ENCODE results near the gene NKD1.

Gene NKD1

GRCh38 chr16:50636753-50637374, 88.7 kb downstream of the NKD1 start:
- TF ChIP-seq ZNF274 (IDR thresholded peaks at IDR 0.05; ENCODE audit: low read depth, low read length): no peak
- no peak overlapping the region for H3K4me3 ChIP-seq (ENCODE audit: low read length)

- no peak for TF ChIP-seq ZNF274 (IDR thresholded peaks at IDR 0.05; ENCODE audit: low read depth, low read length)
- H3K4me3 ChIP-seq (ENCODE audit: low read length): no peak overlapping the region
Observed at GRCh38 chr16:50637716-50638602, 89.8 kb downstream of the NKD1 start.

DNA sequence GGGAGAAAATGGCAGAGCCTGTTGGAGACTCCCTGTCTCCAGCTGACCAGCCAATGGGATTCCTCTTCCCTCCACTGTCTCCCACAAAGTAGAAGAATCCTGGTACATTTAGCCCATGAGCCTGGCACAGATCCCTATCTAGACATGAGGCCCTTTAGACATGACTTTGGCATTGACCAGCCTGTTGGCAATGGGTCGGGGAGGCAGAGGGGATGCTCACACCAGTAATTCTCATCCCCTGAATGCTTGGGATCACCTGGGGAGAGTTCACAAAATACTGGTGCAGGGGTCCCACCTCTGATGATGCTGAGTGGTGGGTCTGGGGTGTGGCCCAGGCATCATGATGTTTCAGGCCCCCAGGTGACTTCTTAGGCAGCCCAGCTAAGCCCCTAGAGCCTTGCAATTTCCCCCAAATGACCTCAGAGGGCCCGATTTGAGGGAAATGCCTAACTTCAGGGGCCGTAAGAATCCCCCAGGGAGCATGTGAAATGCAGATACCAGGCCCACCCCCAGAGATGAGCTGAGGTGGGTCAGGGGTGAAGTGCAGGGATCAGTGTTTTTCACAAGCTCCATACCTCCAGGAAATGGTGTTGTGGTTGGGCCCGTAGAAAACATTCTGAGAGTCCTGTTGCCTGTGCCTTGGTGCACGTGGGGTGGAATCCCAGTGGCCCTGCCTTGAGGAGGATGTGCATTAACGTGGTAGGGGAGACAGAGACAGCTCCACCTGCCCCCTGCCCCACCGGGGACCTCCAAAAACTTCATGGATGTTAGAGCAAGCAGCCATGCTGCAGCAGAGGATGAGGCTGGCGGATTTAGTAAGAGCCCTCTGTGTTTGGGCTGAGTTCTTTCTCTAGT, 90.8 kb downstream of the NKD1 start:
- no peak overlapping the region for H3K4me3 ChIP-seq (ENCODE audit: low read length)
- no peak for TF ChIP-seq ZNF274 (IDR thresholded peaks at IDR 0.05; ENCODE audit: low read depth, low read length)

DNA sequence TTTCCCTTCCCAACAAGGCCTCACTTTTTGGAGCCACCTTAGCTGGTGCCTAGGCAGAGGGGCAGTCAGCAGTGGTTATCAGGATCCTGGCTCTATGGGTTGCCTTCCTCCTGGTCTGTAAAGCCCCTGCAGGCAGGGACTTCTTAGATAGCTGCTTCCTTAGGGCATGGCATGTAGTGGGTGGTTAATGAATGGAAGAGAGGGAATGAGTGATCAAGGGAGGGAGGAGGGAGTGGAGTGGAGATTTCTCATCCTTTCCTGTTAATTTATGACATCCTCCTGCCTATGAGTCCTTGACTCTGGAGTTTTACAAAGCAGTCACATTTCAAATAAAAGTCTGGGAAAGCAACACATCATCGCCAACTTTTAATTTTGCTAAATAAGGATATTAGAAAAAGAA, 92.2 kb downstream of the NKD1 start:
- no peak for TF ChIP-seq ZNF274 (IDR thresholded peaks at IDR 0.05; ENCODE audit: low read depth, low read length)

GRCh38 chr16:50640919-50641817, 93.0 kb downstream of the NKD1 start:
- TF ChIP-seq ZNF274 (IDR thresholded peaks at IDR 0.05; ENCODE audit: low read depth, low read length): no peak
- H3K4me3 ChIP-seq (ENCODE audit: low read length): no peak overlapping the region

More for the DNA sequence above, 92.2 kb downstream of the NKD1 start:
- no peak overlapping the region for H3K4me3 ChIP-seq (ENCODE audit: low read length)

DNA sequence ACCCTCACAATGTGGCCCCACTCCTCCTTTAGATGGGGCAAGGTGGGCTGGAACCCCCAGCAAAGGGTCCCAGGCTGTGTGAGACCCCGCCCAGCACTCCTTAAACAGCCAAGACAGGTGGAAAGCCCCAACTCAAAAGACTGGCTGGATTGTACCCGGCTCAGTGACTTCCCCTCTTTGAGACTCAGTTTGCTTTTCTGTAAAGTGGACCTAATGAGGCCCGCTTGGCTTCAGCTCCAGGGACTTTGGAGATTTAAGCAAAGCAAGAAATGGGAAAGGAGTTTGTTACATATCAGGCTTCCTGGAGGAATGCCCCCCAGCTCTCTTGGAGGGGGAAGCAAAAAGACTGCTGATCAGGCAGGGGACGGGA, 93.6 kb downstream of the NKD1 start:
- H3K4me3 ChIP-seq (ENCODE audit: low read length): no peak overlapping the region
- TF ChIP-seq ZNF274 (IDR thresholded peaks at IDR 0.05; ENCODE audit: low read depth, low read length): no peak

DNA sequence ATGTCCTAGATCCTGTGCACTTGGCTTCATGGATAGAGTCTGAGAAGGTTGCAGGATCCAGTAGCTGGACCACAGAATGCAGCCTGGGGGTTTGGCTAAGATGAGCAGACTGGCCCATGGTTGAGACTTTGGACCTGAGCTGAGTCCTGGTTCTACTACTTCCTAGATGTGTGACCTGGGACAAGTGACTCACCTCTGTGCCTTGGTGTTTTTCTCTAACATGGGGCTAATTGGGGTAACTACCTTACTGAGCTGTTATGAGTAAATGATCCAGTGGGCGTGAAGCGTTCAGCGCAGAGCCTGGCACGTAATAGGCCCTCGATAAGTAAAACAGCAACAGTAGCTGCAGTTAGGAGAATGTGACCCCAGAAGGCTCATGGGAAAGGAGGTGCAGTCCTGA, 94.2 kb downstream of the NKD1 start:
- no peak overlapping the region for H3K4me3 ChIP-seq (ENCODE audit: low read length)
- TF ChIP-seq ZNF274 (IDR thresholded peaks at IDR 0.05; ENCODE audit: low read depth, low read length): no peak

- no peak for TF ChIP-seq ZNF274 (IDR thresholded peaks at IDR 0.05; ENCODE audit: low read depth, low read length)
- no peak overlapping the region for H3K4me3 ChIP-seq (ENCODE audit: low read length)
Observed at GRCh38 chr16:50643192-50643591, 95.0 kb downstream of the NKD1 start.

DNA sequence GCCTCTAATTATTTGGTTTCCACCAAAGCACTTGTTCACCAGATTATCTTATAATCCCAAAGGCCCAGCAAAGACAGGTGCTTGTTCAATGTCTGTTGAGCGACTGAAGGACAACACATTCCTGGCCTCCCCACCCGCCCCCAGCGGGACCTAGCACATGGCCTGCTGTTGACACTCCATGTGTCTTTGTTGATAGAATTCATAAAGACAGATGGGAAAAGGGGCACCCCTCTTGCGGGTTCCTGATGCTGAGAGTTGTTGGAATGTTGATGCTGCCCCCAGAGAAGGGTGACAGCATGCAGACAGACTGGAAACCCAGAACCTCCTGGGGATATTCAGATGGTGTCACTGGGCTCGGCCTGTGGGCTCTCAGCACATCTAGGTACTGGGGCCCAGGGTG, 96.0 kb downstream of the NKD1 start:
- no peak for TF ChIP-seq ZNF274 (IDR thresholded peaks at IDR 0.05; ENCODE audit: low read depth, low read length)
- H3K4me3 ChIP-seq (ENCODE audit: low read length): no peak overlapping the region

- TF ChIP-seq ZNF274 (IDR thresholded peaks at IDR 0.05; ENCODE audit: low read depth, low read length): no peak
- no peak overlapping the region for H3K4me3 ChIP-seq (ENCODE audit: low read length)
Observed at GRCh38 chr16:50644729-50645128, 96.5 kb downstream of the NKD1 start.

DNA sequence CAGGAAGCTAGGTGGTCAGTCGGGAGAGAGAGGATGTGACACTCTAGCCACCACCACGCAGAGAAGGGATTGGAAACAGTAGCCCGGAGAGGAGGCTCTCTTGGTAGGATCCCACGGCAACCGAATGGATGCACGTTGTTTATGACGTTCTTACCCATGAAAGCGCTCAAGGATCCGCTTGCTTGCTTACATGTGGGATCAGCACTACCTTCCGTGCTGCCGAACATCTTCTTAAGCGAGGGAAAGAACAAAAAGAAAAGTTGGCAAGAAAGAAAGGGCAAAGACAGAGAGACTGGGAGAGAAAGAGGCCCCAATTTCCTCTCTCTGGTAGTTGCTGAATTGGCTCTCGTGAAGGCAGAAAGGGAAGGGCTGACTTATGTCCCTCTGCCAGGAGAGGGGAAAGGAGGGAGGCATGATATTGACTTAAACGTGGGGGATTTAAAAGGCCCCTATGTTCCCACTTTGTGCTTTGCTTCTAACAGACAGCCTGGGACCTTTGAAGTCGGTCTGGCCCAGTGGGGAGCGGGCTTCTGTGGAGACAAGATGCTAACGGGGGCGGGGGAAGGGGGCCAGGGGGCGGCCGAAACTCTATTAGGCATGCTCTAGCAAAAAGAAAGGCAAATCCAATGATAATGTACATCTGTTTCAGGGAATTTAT, 97.5 kb downstream of the NKD1 start:
- TF ChIP-seq ZNF274 (IDR thresholded peaks at IDR 0.05; ENCODE audit: low read depth, low read length): no peak
- H3K4me3 ChIP-seq (ENCODE audit: low read length): no peak overlapping the region

GRCh38 chr16:50646345-50646744, 98.1 kb downstream of the NKD1 start:
- TF ChIP-seq ZNF274 (IDR thresholded peaks at IDR 0.05; ENCODE audit: low read depth, low read length): no peak
- H3K4me3 ChIP-seq (ENCODE audit: low read length): no peak overlapping the region

GRCh38 chr16:50651835-50652438, 103.7 kb downstream of the NKD1 start:
- H3K4me3 ChIP-seq (ENCODE audit: low read length): no peak overlapping the region
- no peak for TF ChIP-seq ZNF274 (IDR thresholded peaks at IDR 0.05; ENCODE audit: low read depth, low read length)

All from GM08714 (cell line).